KMS-11 (cell line): ENCODE results near the gene INPP4A.

Source experiments
- H2AFZ ChIP-seq: fragments of 200-600 bp; sonication (generic); 2 replicates; pipeline ENCODE4 v1.6.1; 2016; ENCODE audit warnings: antibody characterized with exemption, mixed run types, low read depth
- H3K27ac ChIP-seq: fragments of 200-600 bp; sonication (generic); 2 replicates; pipeline ENCODE4 v1.6.1; 2016; ENCODE audit warnings: mild to moderate bottlenecking, mixed run types
- H3K27me3 ChIP-seq: fragments of 200-600 bp; sonication (generic); 2 replicates; pipeline ENCODE4 v1.6.1; 2017; ENCODE audit warnings: mild to moderate bottlenecking, low read depth, mixed run types, moderate library complexity; ENCODE audit not compliant: insufficient read depth
- H3K36me3 ChIP-seq: fragments of 200-600 bp; sonication (generic); 2 replicates; pipeline ENCODE4 v1.6.1; 2017; ENCODE audit warnings: mild to moderate bottlenecking, mixed run types; ENCODE audit not compliant: insufficient read depth
- H3K4me1 ChIP-seq: fragments of 200-600 bp; sonication (generic); 2 replicates; pipeline ENCODE4 v1.6.1; 2016; ENCODE audit warnings: mild to moderate bottlenecking, low read depth, mixed run types; ENCODE audit not compliant: poor library complexity, severe bottlenecking
- H3K4me2 ChIP-seq: fragments of 200-600 bp; sonication (generic); 2 replicates; pipeline ENCODE4 v1.7.0; 2016; ENCODE audit warnings: mild to moderate bottlenecking, mixed run types
- H3K4me3 ChIP-seq: fragments of 200-600 bp; sonication (generic); IDR thresholded peaks from 2 replicates; pipeline ENCODE4 v1.6.1; 2017; ENCODE audit warnings: low read depth, low read length, mixed read lengths; ENCODE audit not compliant: insufficient read depth
- H3K79me2 ChIP-seq: fragments of 200-600 bp; sonication (generic); 2 replicates; pipeline ENCODE4 v1.6.1; 2016; ENCODE audit warnings: low read depth, mixed run types; ENCODE audit not compliant: insufficient read depth
- H3K9ac ChIP-seq: fragments of 200-600 bp; sonication (generic); 2 replicates; pipeline ENCODE4 v1.6.1; 2016; ENCODE audit warnings: mild to moderate bottlenecking, mixed run types
- H4K20me1 ChIP-seq: fragments of 200-600 bp; sonication (generic); 2 replicates; pipeline ENCODE4 v1.6.1; 2016; ENCODE audit warnings: mild to moderate bottlenecking, mixed run types; ENCODE audit not compliant: insufficient read depth
- TF ChIP-seq, protein P1 (sequence below): fragments of 200-600 bp; sonication (generic); conservative IDR thresholded peaks from 2 replicates; pipeline ENCODE4 v1.6.1; 2017; ENCODE audit warnings: low read depth, mild to moderate bottlenecking, antibody characterized with exemption, low read length, moderate library complexity, mixed read lengths

Gene INPP4A

DNA sequence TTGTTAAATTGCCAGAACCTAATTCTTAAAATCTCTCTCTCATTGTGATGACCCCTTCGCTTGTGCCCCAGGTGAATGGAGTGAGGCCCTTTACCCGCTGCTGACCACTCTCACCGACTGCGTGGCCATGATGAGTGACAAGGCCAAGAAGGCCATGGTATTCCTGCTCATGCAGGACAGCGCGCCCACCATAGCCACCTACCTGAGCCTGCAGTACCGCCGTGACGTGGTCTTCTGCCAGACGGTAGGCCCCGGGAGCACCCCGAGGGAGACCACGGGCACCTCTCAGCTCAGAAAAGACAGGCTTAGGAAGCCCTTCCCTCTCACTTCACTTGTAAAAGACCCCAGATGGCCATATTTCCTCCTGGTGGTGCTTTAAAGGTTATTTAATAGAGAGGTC, 118.7 kb downstream of the INPP4A start:
- peaks cover 9% of the 10 kb centered on the region; the same call in 1 of the 2 replicates for H3K36me3 ChIP-seq
- no peaks in the 10 kb centered on the region for H3K4me1 ChIP-seq
- no peak overlapping the region for H3K9ac ChIP-seq
- no peaks in the 10 kb centered on the region for H3K79me2 ChIP-seq
- no peaks in the 10 kb centered on the region for H3K27me3 ChIP-seq
- no peak overlapping the region for H3K4me3 ChIP-seq
- TF ChIP-seq, protein P1, sequence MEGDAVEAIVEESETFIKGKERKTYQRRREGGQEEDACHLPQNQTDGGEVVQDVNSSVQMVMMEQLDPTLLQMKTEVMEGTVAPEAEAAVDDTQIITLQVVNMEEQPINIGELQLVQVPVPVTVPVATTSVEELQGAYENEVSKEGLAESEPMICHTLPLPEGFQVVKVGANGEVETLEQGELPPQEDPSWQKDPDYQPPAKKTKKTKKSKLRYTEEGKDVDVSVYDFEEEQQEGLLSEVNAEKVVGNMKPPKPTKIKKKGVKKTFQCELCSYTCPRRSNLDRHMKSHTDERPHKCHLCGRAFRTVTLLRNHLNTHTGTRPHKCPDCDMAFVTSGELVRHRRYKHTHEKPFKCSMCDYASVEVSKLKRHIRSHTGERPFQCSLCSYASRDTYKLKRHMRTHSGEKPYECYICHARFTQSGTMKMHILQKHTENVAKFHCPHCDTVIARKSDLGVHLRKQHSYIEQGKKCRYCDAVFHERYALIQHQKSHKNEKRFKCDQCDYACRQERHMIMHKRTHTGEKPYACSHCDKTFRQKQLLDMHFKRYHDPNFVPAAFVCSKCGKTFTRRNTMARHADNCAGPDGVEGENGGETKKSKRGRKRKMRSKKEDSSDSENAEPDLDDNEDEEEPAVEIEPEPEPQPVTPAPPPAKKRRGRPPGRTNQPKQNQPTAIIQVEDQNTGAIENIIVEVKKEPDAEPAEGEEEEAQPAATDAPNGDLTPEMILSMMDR: no peak
- H3K27ac ChIP-seq: no peak overlapping the region
- no peak overlapping the region for H3K4me2 ChIP-seq
- no peaks in the 10 kb centered on the region for H4K20me1 ChIP-seq
- H2AFZ ChIP-seq: no peak overlapping the region

DNA sequence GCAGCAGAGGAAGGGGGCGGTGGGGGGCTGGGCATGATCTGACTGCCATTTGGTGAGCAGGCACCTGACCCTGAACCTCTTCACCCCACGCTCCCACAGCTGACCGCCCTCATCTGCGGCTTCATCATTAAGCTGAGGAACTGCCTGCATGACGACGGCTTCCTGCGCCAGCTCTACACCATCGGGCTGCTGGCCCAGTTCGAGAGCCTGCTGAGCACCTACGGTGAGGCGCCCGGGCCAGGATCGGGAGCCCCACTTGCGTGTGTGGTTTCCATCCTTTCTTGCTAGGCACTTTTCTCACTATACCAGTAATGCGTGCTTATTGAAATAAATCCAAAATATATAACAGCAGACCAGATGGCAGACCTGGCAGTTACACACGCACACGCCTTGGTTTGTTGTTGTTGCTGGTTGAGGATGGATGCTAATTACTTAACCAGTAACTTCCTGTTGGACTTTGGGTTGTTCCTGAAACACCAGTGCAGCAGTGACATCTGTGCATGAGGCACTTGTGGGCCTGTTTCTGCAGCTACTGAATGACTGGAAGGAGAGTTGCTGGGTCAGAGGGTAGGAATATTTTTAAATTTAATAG, 120.0 kb downstream of the INPP4A start:
- H3K4me2 ChIP-seq: no peak overlapping the region
- H3K27me3 ChIP-seq: no peaks in the 10 kb centered on the region
- H2AFZ ChIP-seq: no peak overlapping the region
- no peaks in the 10 kb centered on the region; the same call in 1 of the 2 replicates for H3K36me3 ChIP-seq
- H3K9ac ChIP-seq: no peak overlapping the region
- no peaks in the 10 kb centered on the region for H3K79me2 ChIP-seq
- H3K4me1 ChIP-seq: no peaks in the 10 kb centered on the region
- no peak overlapping the region for H3K27ac ChIP-seq
- TF ChIP-seq, protein P1: no peak
- H3K4me3 ChIP-seq: no peak overlapping the region
- no peaks in the 10 kb centered on the region for H4K20me1 ChIP-seq

DNA sequence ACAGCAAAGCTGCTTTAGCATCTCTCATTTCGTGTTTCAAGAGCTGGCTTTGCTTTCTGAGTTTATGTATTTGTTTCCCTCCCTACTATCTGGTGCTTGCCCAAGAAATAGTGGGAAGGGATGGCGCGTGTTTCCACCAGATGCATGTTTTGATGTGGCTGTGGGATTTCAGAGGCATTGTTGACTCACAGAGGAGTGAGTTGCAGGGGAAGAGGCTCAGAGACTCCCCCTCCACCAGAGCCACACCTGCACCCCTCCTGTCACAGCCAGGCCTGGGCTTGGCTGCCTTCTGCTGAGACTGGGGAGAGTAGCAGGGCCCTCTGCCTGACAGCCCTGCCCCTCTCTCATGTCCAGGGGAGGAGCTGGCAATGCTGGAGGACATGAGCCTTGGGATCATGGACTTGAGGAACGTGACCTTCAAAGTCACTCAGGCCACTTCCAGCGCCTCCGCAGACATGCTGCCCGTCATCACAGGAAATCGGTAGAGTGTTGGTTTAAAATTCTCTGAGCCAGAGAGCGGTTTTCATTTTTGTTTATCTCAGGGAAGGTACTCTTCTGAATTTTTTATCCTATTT, 120.7 kb downstream of the INPP4A start:
- no peaks in the 10 kb centered on the region for H3K79me2 ChIP-seq
- H2AFZ ChIP-seq: no peak overlapping the region
- no peak overlapping the region for H3K4me3 ChIP-seq
- no peak overlapping the region for H3K27ac ChIP-seq
- no peaks in the 10 kb centered on the region for H3K27me3 ChIP-seq
- H3K36me3 ChIP-seq: no peaks in the 10 kb centered on the region
- no peak overlapping the region for H3K4me2 ChIP-seq
- H4K20me1 ChIP-seq: no peaks in the 10 kb centered on the region
- TF ChIP-seq, protein P1: no peak
- no peaks in the 10 kb centered on the region for H3K4me1 ChIP-seq
- no peak overlapping the region for H3K9ac ChIP-seq

DNA sequence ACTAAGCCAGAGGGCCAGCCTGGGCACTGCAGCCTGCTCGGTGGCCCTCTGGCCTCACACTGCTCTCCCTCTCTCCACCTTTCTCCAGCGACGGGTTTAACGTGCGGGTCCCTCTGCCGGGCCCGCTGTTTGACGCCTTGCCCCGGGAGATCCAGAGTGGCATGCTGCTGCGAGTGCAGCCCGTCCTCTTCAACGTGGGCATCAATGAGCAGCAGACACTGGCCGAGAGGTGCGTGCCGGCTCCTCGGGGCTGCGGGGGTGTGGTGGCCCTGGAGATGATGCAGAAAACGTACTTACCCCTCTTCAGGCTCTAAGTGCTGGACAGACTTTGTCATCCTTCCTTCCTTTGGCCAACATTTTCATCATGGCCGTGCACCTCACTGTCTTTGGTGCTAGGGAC, 121.3 kb downstream of the INPP4A start:
- no peaks in the 10 kb centered on the region for H3K36me3 ChIP-seq
- no peak overlapping the region for H2AFZ ChIP-seq
- no peaks in the 10 kb centered on the region for H3K4me1 ChIP-seq
- no peak overlapping the region for H3K27ac ChIP-seq
- H3K4me3 ChIP-seq: no peak overlapping the region
- H3K79me2 ChIP-seq: no peaks in the 10 kb centered on the region
- H3K4me2 ChIP-seq: no peak overlapping the region
- H3K9ac ChIP-seq: no peak overlapping the region
- no peaks in the 10 kb centered on the region for H4K20me1 ChIP-seq
- TF ChIP-seq, protein P1: no peak
- H3K27me3 ChIP-seq: no peaks in the 10 kb centered on the region
